Measurements from ENCODE around the gene DYNC2LI1.

DNA sequence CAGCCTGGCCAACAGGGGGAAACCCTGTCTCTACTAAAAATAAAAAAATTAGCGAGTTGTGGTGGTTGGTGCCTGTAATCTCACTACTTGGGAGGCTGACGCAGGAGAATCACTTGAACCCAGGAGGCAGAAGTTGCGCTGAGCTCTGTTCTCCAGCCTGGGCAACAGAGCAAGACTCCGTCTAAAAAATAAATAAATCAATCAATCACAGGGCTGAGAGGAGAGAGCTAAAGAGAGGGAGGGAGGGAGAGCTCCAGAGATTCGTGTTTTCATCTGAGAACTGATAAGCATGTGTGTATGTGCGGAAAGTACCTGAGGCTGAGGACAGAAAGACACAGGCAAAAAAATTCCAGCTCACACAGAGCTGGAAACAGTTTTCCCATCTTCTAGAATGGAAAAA is 37.2 kb upstream of the DYNC2LI1 start:
- TF ChIP-seq, protein P1, sequence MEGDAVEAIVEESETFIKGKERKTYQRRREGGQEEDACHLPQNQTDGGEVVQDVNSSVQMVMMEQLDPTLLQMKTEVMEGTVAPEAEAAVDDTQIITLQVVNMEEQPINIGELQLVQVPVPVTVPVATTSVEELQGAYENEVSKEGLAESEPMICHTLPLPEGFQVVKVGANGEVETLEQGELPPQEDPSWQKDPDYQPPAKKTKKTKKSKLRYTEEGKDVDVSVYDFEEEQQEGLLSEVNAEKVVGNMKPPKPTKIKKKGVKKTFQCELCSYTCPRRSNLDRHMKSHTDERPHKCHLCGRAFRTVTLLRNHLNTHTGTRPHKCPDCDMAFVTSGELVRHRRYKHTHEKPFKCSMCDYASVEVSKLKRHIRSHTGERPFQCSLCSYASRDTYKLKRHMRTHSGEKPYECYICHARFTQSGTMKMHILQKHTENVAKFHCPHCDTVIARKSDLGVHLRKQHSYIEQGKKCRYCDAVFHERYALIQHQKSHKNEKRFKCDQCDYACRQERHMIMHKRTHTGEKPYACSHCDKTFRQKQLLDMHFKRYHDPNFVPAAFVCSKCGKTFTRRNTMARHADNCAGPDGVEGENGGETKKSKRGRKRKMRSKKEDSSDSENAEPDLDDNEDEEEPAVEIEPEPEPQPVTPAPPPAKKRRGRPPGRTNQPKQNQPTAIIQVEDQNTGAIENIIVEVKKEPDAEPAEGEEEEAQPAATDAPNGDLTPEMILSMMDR (IDR thresholded peaks at IDR 0.05; ENCODE audit: low read length), result no peak
- no peak for TF ChIP-seq EZH2 (IDR thresholded peaks at IDR 0.05; ENCODE audit: borderline replicate concordance, low read length)

Data from OCI-LY1 (cell line).